Left lung (tissue), 14 donors: ENCODE data around the gene ZPLD1. TPM values are rescaled to one million over a fixed set of nuclear protein-coding genes. Genes with fewer than 3 reads are reported as not detected.

Experiments used
- ATAC-seq: fragments of 200-7000 bp; cut with Tn5 transposase; one replicate; pipeline ENCODE4 v1.9.1; 2020; ENCODE audit warnings: moderate library complexity
- DNase-seq, 4 donors: peaks; one replicate each; pipeline ENCODE4 v3.0.0-alpha.2; 2013 to 2020
- H3K27ac ChIP-seq, 2 donors: fragments of 200-600 bp; sonication (generic) in 1 of 2; one replicate each; pipeline versions ENCODE4 v1.5.0 to v1.8.0; 2020 to 2021
- H3K27me3 ChIP-seq, 2 donors: fragments of 200-600 bp; sonication (generic) in 1 of 2; one replicate each; pipeline versions ENCODE4 v1.5.0 to v1.8.0; 2020 to 2021
- H3K36me3 ChIP-seq, 2 donors: fragments of 200-600 bp; sonication (generic) in 1 of 2; one replicate each; pipeline versions ENCODE4 v1.5.0 to v1.8.0; 2020 to 2021
- H3K4me1 ChIP-seq, 2 donors: fragments of 200-600 bp; one replicate each; pipeline ENCODE4 v1.8.0; 2021
- H3K4me3 ChIP-seq, 2 donors: fragments of 200-600 bp; sonication (generic) in 1 of 2; one replicate each; pipeline versions ENCODE4 v1.5.0 to v1.8.0; 2020 to 2021; ENCODE audit warnings: mild to moderate bottlenecking in 1 of 2
- H3K9me3 ChIP-seq, 2 donors: fragments of 200-600 bp; sonication (generic) in 1 of 2; one replicate each; pipeline versions ENCODE4 v1.5.0 to v1.8.0; 2020 to 2021
- CTCF ChIP-seq, 2 donors: fragments of 200-600 bp; sonication (generic) in 1 of 2; IDR thresholded peaks; one replicate each; pipeline versions ENCODE4 v1.5.0 to v1.8.0; 2021; ENCODE audit warnings: antibody characterized with exemption in 2 of 2
- intact Hi-C, 2 donors: fragments of 100-400 bp; cut with DNase I; formaldehyde crosslinking; loops; one replicate each; pipeline versions ENCODE4 v1.11.2 to v1.14.2; 2022
- long read RNA-seq, 12 donors: library from polyadenylated mRNA in 2 of 12; unstranded in 2 of 12; transcript quantifications; one replicate each; pipeline ENCODE4 v2.0.0 and lab custom pipeline, GENCODE V29; 2019 to 2026
- polyA plus RNA-seq, 6 donors: library from polyadenylated mRNA; unstranded; fragments of 120-200 nt; gene quantifications; one replicate each; pipeline ENCODE4 v1.2.1, GENCODE V29; 2013; ENCODE audit not compliant: insufficient read length in 6 of 6
- total RNA-seq, 2 donors: library from RNA; stranded (reverse); fragmentation: NEBNext Ultra II Directional; extraction: Animal tissue kit (Norgen Biotek cat#: 25700); gene quantifications; one replicate each; pipeline ENCODE4 v1.2.1, GENCODE V29; 2021
- donor health status: DM: no; HTN: yes; CAD: no.
- donor health status: DM: no; HTN: no; CAD: no.

ZPLD1 gene
- total RNA-seq: under 1 TPM; 0.21 to 0.26 TPM
- polyA plus RNA-seq: not detected
- long read RNA-seq, donor 1: 0 reads
- long read RNA-seq, donor 2: 0 reads
- long read RNA-seq, donor 3: 0 reads
- long read RNA-seq, donor 4: 0 reads
- long read RNA-seq, donor 5: 0 reads
- long read RNA-seq, donor 6: 0 reads
- long read RNA-seq, donor 7: 0 reads
- long read RNA-seq, donor 8: 0 reads
- long read RNA-seq, donor 9: 0 reads
- long read RNA-seq, donor 10: 0 reads
- long read RNA-seq, donor 11: 0 reads
- long read RNA-seq, donor 12: 0 reads

- intact Hi-C loops: no loop called here
- no peak within 1 kb of the TSS for H3K27ac ChIP-seq
- H3K9me3 ChIP-seq: no peaks in the 10 kb centered on the region
- no peak for TF ChIP-seq CTCF (IDR thresholded peaks at IDR 0.05)
- no peaks in the 10 kb centered on the region for H3K36me3 ChIP-seq
- DNase-seq (no peak), ATAC-seq (no peak)
- no peak within 1 kb of the TSS for H3K4me3 ChIP-seq
- no peaks in the 10 kb centered on the region for H3K27me3 ChIP-seq
- H3K4me1 ChIP-seq: no peaks in the 10 kb centered on the region
These were observed at the start of gene ZPLD1 for GRCh38 chr3:102434715-102435114. TSS of gene ZPLD1 (plus strand) at chr3:102435015. CDS start at chr3:102438488, 3,473 bp downstream.

GRCh38 chr3:102390171-102390864, 44.5 kb upstream of the ZPLD1 start:
- intact Hi-C loops: no loop called here
- ATAC-seq (no peak), DNase-seq (no peak)
- no peaks in the 10 kb centered on the region for H3K4me1 ChIP-seq
- no peaks in the 10 kb centered on the region for H3K27me3 ChIP-seq
- no peaks in the 10 kb centered on the region for H3K9me3 ChIP-seq
- H3K4me3 ChIP-seq: no peak overlapping the region
- TF ChIP-seq CTCF (IDR thresholded peaks at IDR 0.05): no peak
- H3K36me3 ChIP-seq: no peaks in the 10 kb centered on the region
- H3K27ac ChIP-seq: no peak overlapping the region

- ATAC-seq: no peak
- no peaks in the 10 kb centered on the region for H3K9me3 ChIP-seq
- H3K27me3 ChIP-seq: no peaks in the 10 kb centered on the region
- no peaks in the 10 kb centered on the region for H3K4me1 ChIP-seq
- no peaks in the 10 kb centered on the region for H3K36me3 ChIP-seq
- no peak overlapping the region for H3K27ac ChIP-seq
- no peak for DNase-seq
- no peak for TF ChIP-seq CTCF (IDR thresholded peaks at IDR 0.05)
- H3K4me3 ChIP-seq: no peak overlapping the region
- intact Hi-C loops: no loop called here
These were observed 43.9 kb upstream of the ZPLD1 start for GRCh38 chr3:102390916-102391315.

- no peak overlapping the region for H3K27ac ChIP-seq
- no peak for ATAC-seq
- intact Hi-C loops: no loop called here
- DNase-seq: no peak
- H3K9me3 ChIP-seq: no peaks in the 10 kb centered on the region
- H3K36me3 ChIP-seq: no peaks in the 10 kb centered on the region
- no peaks in the 10 kb centered on the region for H3K27me3 ChIP-seq
- TF ChIP-seq CTCF (IDR thresholded peaks at IDR 0.05): no peak
- no peak overlapping the region for H3K4me3 ChIP-seq
- H3K4me1 ChIP-seq: no peaks in the 10 kb centered on the region
These were observed 43.3 kb upstream of the ZPLD1 start for GRCh38 chr3:102391491-102391890.

- intact Hi-C loops: no loop called here
- H3K4me3 ChIP-seq: no peak overlapping the region
- no peak for ATAC-seq
These were observed 40.3 kb upstream of the ZPLD1 start for GRCh38 chr3:102394517-102394916.

More at GRCh38 chr3:102394517-102394916, 40.3 kb upstream of the ZPLD1 start:
- H3K4me1 ChIP-seq: no peaks in the 10 kb centered on the region
- H3K9me3 ChIP-seq: no peaks in the 10 kb centered on the region
- no peak overlapping the region for H3K27ac ChIP-seq
- no peak for TF ChIP-seq CTCF (IDR thresholded peaks at IDR 0.05)
- H3K36me3 ChIP-seq: no peaks in the 10 kb centered on the region
- DNase-seq: no peak
- no peaks in the 10 kb centered on the region for H3K27me3 ChIP-seq
